BJ (cell line): Measurements from ENCODE around the gene STMND1. TPM values are rescaled to one million over a fixed set of nuclear protein-coding genes. Genes with fewer than 3 reads are reported as not detected.

Experiments
- CTCF ChIA-PET: fragments of 350-600 bp; formaldehyde crosslinking; extraction: SDS; loops from one replicate; lab custom pipeline; 2021; ENCODE audit warnings: antibody characterized with exemption, inconsistent platforms; lab: Yijun Ruan, JAX
- POLR2A ChIA-PET: fragments of 300-600 bp; sonication (Branson Sonifier 250); formaldehyde crosslinking; extraction: SDS; loops from one replicate; lab custom pipeline; 2021; ENCODE audit warnings: antibody characterized with exemption; lab: Charles Lee
- DNase-seq: peaks from one replicate; pipeline ENCODE4 v3.0.0-alpha.2; 2011; ENCODE audit warnings: low read depth
- H3K27me3 ChIP-seq: 2 replicates; pipeline ENCODE4 v1.6.0; 2011; ENCODE audit warnings: low read length; ENCODE audit not compliant: control insufficient read depth, insufficient read depth
- H3K36me3 ChIP-seq: 2 replicates; pipeline ENCODE4 v1.5.1; 2011; ENCODE audit warnings: low read length; ENCODE audit not compliant: control insufficient read depth, insufficient read depth
- H3K4me3 ChIP-seq: 2 replicates; pipeline ENCODE4 v1.5.1; 2011; ENCODE audit warnings: low read depth, mild to moderate bottlenecking, control low read depth, low read length
- CTCF ChIP-seq: IDR thresholded peaks from 2 replicates; pipeline ENCODE4 v1.5.1; 2011; ENCODE audit warnings: low read depth, mild to moderate bottlenecking, control low read depth, inconsistent platforms, low read length, moderate library complexity; ENCODE audit not compliant: insufficient read depth
- polyA plus RNA-seq: library from polyadenylated mRNA; depleted of rRNA; stranded (reverse); fragments of >200 nt; gene quantifications from 2 replicates; pipeline ENCODE4 v1.2.3, GENCODE V29; 2011

STMND1 gene
- polyA plus RNA-seq, 1 experiment, result 0.05 TPM

GRCh38 chr6:17091122-17091521 is 10.7 kb upstream of the STMND1 start:
- no peaks in the 10 kb centered on the region for H3K36me3 ChIP-seq
- no peaks in the 10 kb centered on the region; the same call in 1 of the 2 replicates for H3K27me3 ChIP-seq
- ChIA-PET CTCF (interaction anchor here (0.7 to 8.0 kb wide), 14 partner anchors 8 to 798 kb away, joined by 3 to 92 read pairs (median 3); partner anchors contain the start of gene ATXN1), POLR2A (interaction anchor here (0.6 kb wide), 1 partner anchor 79 kb away, joined by 3 read pairs; no protein-coding TSS in a partner anchor)
- TF ChIP-seq CTCF, result peak; percentile 62
- H3K4me3 ChIP-seq, result no peak overlapping the region
- DNase-seq, result no peak

GRCh38 chr6:17093686-17094085 is 8.2 kb upstream of the STMND1 start:
- POLR2A ChIA-PET, result no interaction called here

GRCh38 chr6:17096096-17096495 is 5.8 kb upstream of the STMND1 start:
- POLR2A ChIA-PET, result no interaction called here
- no peak for TF ChIP-seq CTCF
- peaks cover 4% of the 10 kb centered on the region; the same call in 1 of the 2 replicates for H3K27me3 ChIP-seq
- CTCF ChIA-PET, result interaction anchor here (0.8 to 1.9 kb wide), 3 partner anchors 9 to 14 kb away, joined by 3 to 10 read pairs (median 4); no protein-coding TSS in a partner anchor
- no peak overlapping the region for H3K4me3 ChIP-seq
- no peak for DNase-seq
- H3K36me3 ChIP-seq, result no peaks in the 10 kb centered on the region

More at GRCh38 chr6:17093686-17094085, 8.2 kb upstream of the STMND1 start:
- TF ChIP-seq CTCF, result peak; percentile 34
- Histone ChIP-seq H3K36me3 (no peaks in the 10 kb centered on the region), H3K27me3 (no peaks in the 10 kb centered on the region; the same call in 1 of the 2 replicates), H3K4me3 (no peak overlapping the region)
- DNase-seq, result no peak
- CTCF ChIA-PET, result interaction anchor here (1.0 to 1.2 kb wide), 3 partner anchors 9 to 776 kb away, joined by 3 to 4 read pairs (median 3); no protein-coding TSS in a partner anchor

GRCh38 chr6:17096652-17097051 is 5.2 kb upstream of the STMND1 start:
- DNase-seq, result no peak
- POLR2A ChIA-PET, result no interaction called here
- TF ChIP-seq CTCF, result no peak
- Histone ChIP-seq H3K27me3 (peaks cover 4% of the 10 kb centered on the region; the same call in 1 of the 2 replicates), H3K4me3 (no peak overlapping the region), H3K36me3 (no peaks in the 10 kb centered on the region)
- CTCF ChIA-PET, result interaction anchor here (0.8 to 1.9 kb wide), 3 partner anchors 9 to 14 kb away, joined by 3 to 10 read pairs (median 4); no protein-coding TSS in a partner anchor

- DNase-seq, result no peak
- Histone ChIP-seq H3K36me3 (no peaks in the 10 kb centered on the region), H3K4me3 (no peak overlapping the region), H3K27me3 (peaks cover 5% of the 10 kb centered on the region; the same call in 1 of the 2 replicates)
- ChIA-PET POLR2A (no interaction called here), CTCF (interaction anchor here (1.1 to 3.2 kb wide), 3 partner anchors 9 to 335 kb away, joined by 3 to 13 read pairs (median 3); no protein-coding TSS in a partner anchor)
- no peak for TF ChIP-seq CTCF
Observed at GRCh38 chr6:17097982-17098381, 3.9 kb upstream of the STMND1 start.
